Motor neuron (in vitro differentiated cells): ENCODE data around the gene PTH2R. TPM values are rescaled to one million over a fixed set of nuclear protein-coding genes. Genes with fewer than 3 reads are reported as not detected.
"Not testable (repeated sequence)": the region's sequence is repeated elsewhere in the genome, so short reads cannot be mapped to it uniquely, and the experiment has no call there.

ENCODE experiments used
- ATAC-seq, 8 experiments: fragments of 200-7000 bp; cut with Tn5 transposase; replicated peaks in 6 of 8; 2 replicates each; pipeline ENCODE4 v1.8.0; 2021; ENCODE audit warnings: mild to moderate bottlenecking in 8 of 8, moderate library complexity in 8 of 8
- H3K27ac ChIP-seq, 2 donors: fragments of 250-450 bp; sonication (Bioruptor Pico); 2 replicates each; pipeline ENCODE4 v1.9.0; 2021; ENCODE audit warnings: antibody characterized with exemption in 2 of 2, mild to moderate bottlenecking in 2 of 2, moderate library complexity in 1 of 2
- H3K4me1 ChIP-seq, 2 donors: fragments of 250-450 bp; sonication (Bioruptor Pico); replicated peaks in 1 of 2; 2 replicates each; pipeline ENCODE4 v1.6.1; 2021; ENCODE audit warnings: antibody characterized with exemption in 2 of 2, mild to moderate bottlenecking in 2 of 2, moderate library complexity in 1 of 2
- H3K4me3 ChIP-seq, 5 donors: fragments of 250-450 bp; sonication (Bioruptor Pico); 2 replicates each; pipeline ENCODE4 v1.9.0; 2021; ENCODE audit warnings: antibody characterized with exemption in 5 of 5, mild to moderate bottlenecking in 5 of 5, moderate library complexity in 4 of 5
- WGBS, 10 experiments: fragments of 450-650 bp; shearing (Covaris generic); methylation state at CpG; one replicate each; pipeline ENCODE4 v1.0.0; 2022; 5-methylcytosine and 5-hydroxymethylcytosine counted together
- in situ Hi-C, 9 experiments: fragments of 400-800 bp; cut with MboI; loops; one replicate each; pipeline ENCODE4 v1.15.0; 2021; ENCODE audit warnings: low sequenced_read_pairs in 9 of 9, low pct_unique_long_range_greater_than_20kb in 2 of 9; ENCODE audit not compliant: unreplicated experiment in 9 of 9
- total RNA-seq, 8 experiments: library from RNA; unstranded; fragments of 300-600 nt; gene quantifications; 2 replicates each; pipeline versions ENCODE4 v1.2.3 to v1.2.4, GENCODE V29; 2022

Gene PTH2R
- total RNA-seq, 8 experiments from 2014 or later = 0.11 to 4.4 (median 0.33) TPM

DNA sequence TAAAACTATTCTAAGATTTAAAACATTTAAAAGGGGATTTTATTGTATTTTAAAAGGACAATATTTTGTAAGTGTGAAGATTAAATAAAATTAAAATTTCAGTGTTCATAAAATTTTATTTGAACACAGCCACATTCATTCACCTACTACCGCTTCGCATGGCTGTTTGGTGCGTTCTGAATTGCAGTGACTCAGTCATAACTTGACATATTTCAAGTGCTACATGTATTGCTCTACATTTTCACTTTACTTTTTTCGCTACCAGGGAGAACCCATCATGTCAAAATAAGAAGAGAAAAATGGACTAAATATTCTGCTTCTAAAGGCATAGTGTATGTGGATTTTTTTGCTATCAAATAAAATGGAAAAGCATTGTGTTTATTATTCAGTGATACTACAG lies 8.7 kb downstream of the PTH2R start:
- ATAC-seq = no peak
- Histone ChIP-seq H3K27ac (no peak overlapping the region), H3K4me3 (no peak overlapping the region), H3K4me1 (no peaks in the 10 kb centered on the region)
- 40 to 100% (median 78%) methylated on average over 1 to 4 of the region's 4 CpGs; no CpG with 5 or more reads in 1 of the 10 experiments for WGBS, 10 experiments
- in situ Hi-C loops = loop anchor here in 5 of 9 experiments (25.0 kb wide), 4 partner anchors 797 to 1797 kb away; no protein-coding TSS in a partner anchor

DNA sequence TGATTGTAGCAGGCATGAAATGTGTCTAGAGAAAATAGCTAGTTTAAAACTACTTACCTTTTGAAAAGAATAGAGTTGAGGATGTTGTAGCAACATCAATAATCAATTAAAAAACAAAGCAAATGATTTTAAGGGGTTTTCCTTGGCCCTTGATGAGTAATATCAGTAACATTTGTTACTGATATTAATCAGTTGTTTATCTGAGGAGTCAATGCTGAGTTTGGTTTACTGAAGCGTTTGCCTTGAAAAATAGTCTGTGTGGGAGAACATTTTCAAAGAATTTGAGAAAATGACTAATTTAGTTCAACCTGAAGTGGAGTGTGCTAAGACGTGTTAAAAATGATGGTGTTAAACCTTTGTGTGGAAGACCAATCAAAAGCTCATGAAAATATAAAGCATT lies 9.3 kb downstream of the PTH2R start:
- Histone ChIP-seq H3K4me3 (no peak overlapping the region), H3K4me1 (no peaks in the 10 kb centered on the region), H3K27ac (no peak overlapping the region)
- 29 to 90% (median 50%) methylated on average over 1 to 2 of the region's 2 CpGs; no CpG with 5 or more reads in 1 of the 10 experiments for whole genome bisulfite sequencing, 10 experiments
- no peak for ATAC-seq
- in situ Hi-C loops = loop anchor here in 5 of 9 experiments (25.0 kb wide), 4 partner anchors 796 to 1796 kb away; no protein-coding TSS in a partner anchor

- in situ Hi-C loops = no loop called here
- H3K4me1 ChIP-seq = no peaks in the 10 kb centered on the region
- H3K27ac ChIP-seq = no peak overlapping the region
- peak in 3 of 8 experiments; percentile 55 to 85 (median 80) for ATAC-seq
- H3K4me3 ChIP-seq = no peak overlapping the region
- WGBS, 10 experiments = 11 to 100% (median 87%) methylated on average over 1 to 5 of the region's 5 CpGs
Observed at GRCh38 chr2:208426412-208427045, 19.9 kb downstream of the PTH2R start.

- H3K4me1 ChIP-seq = no peaks in the 10 kb centered on the region
- 0 to 94% (median 63%) methylated on average over 2 to 3 of the region's 3 CpGs; no CpG with 5 or more reads in 3 of the 10 experiments for WGBS, 10 experiments
- no peak overlapping the region for H3K4me3 ChIP-seq
- peak in 1 of 8 experiments; percentile 44 for ATAC-seq
- in situ Hi-C loops = no loop called here
- no peak overlapping the region for H3K27ac ChIP-seq
Observed at GRCh38 chr2:208437755-208438154, 31.2 kb downstream of the PTH2R start.

DNA sequence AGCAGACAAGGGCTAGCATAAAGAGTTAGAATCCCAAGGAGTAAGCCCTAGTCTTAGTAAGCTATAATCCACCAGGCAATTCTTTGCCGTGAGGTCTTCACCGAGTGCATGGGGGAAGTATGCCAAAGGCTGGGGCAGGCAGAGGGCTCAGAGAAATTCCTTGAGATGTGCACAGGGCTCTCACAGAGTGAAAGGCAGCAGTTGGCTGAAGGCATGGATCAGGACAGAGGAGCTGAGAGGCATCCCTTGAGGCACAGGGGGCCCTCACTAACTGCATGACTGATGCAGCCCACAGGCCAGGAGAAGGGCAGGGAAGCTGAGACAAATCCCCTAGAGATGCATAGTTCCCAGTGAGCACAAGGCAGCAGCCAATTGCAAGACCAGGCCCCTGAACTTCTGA lies 34.1 kb downstream of the PTH2R start:
- H3K27ac ChIP-seq = no peak overlapping the region
- ATAC-seq = no peak
- in situ Hi-C loops = no loop called here
- no peak overlapping the region for H3K4me3 ChIP-seq
- WGBS, 10 experiments = 67 to 100% (median 92%) methylated on average over 1 to 2 of the region's 2 CpGs; no CpG with 5 or more reads in 4 of the 10 experiments
- no peaks in the 10 kb centered on the region for H3K4me1 ChIP-seq

DNA sequence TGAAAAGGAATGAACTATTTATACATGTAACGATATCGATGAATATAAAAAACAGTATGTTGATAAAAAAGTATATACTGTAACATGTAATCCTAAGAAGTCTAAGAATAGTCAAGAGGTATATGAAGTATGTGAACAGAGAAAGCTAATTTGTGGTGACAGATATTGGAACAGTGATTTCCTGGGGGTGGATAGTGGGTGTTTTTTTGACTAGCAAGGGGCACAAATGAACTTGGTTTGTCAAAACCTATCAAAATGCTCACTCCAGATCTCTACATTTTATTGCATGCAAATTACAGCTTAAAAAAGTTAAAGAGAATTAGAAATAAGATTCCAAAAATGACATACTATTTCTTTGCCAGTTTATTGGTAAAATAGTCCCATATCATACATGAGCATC lies 35.4 kb downstream of the PTH2R start:
- WGBS, 10 experiments = 69 to 100% (median 99%) methylated on average over 1 to 2 of the region's 2 CpGs; no CpG with 5 or more reads in 2 of the 10 experiments
- in situ Hi-C loops = no loop called here
- H3K4me1 ChIP-seq = no peaks in the 10 kb centered on the region
- ATAC-seq = no peak
- H3K27ac ChIP-seq = no peak overlapping the region
- no peak overlapping the region for H3K4me3 ChIP-seq

DNA sequence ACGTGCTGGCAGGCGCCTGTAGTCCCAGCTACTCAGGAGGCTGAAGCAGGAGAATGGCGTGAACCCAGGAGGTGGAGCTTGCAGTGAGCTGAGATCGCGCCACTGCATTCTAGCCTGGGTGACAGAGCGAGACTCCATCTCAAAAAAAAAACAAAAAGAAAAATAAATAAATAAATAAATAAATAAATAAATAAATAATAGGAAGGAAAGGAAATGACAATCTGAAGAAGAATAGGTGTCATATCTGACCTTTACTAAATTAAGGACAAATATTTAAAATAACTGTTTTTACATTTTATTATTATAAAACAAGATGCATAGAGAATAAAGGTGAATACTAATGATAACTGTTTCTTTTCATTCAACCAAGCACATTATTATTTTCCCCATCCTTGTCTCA lies 40.9 kb downstream of the PTH2R start:
- WGBS, 10 experiments = 35 to 100% (median 87%) methylated on average over 1 to 6 of the region's 6 CpGs; no CpG with 5 or more reads in 4 of the 10 experiments
- ATAC-seq, H3K27ac ChIP-seq, in situ Hi-C loops, H3K4me3 ChIP-seq, H3K4me1 ChIP-seq: not testable (repeated sequence)

GRCh38 chr2:208451061-208451460 lies 44.5 kb downstream of the PTH2R start:
- ATAC-seq = no peak
- in situ Hi-C loops = no loop called here
- no peak overlapping the region for H3K4me3 ChIP-seq
- no peaks in the 10 kb centered on the region for H3K4me1 ChIP-seq
- 0 to 93% (median 20%) methylated on average over 1 to 2 of the region's 2 CpGs; no CpG with 5 or more reads in 4 of the 10 experiments for WGBS, 10 experiments
- no peak overlapping the region for H3K27ac ChIP-seq

DNA sequence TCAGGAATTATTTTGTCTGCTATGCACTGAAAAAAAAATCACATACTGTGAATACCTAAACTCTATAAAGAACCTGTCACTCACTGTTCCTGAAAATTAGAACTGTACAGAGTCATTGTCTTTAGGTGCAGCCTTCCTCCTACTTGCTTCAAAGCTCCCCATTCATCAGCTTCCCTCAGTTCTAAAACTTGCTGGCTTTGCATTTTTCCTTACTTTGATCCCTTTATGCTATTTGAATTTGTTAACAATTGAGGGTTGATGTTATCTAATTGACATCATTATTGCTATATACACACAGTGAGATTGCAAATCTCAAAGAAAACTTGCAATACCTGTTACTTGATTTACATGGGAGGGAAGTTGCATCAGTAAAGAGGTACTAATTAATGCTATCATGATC lies 48.3 kb downstream of the PTH2R start:
- ATAC-seq = no peak
- Histone ChIP-seq H3K27ac (no peak overlapping the region), H3K4me3 (no peak overlapping the region), H3K4me1 (no peaks in the 10 kb centered on the region)
- in situ Hi-C loops = no loop called here

DNA sequence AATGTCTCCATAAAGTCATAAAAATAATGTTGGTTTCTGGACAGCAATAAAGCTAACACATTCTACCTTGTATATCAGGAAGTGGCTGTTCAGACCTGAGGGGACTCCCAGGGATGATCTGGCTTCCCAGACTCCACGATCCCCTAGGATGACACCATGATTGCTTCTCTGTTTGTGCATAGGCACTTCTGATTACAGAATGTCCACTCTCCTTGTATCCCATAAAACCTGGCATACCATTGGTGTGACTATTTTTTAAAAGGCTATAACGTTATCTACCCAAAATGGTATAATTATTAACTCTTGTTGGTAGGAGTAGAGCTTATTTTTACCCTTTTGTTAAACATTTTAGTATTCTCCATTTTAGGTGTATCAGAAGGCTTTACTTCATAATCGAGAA lies 57.1 kb downstream of the PTH2R start:
- 8 to 100% (median 78%) methylated on average over 1 to 3 of the region's 3 CpGs for WGBS, 10 experiments
- in situ Hi-C loops = no loop called here
- Histone ChIP-seq H3K4me1 (no peaks in the 10 kb centered on the region), H3K27ac (no peak overlapping the region), H3K4me3 (no peak overlapping the region)
- ATAC-seq = no peak

GRCh38 chr2:208464205-208464604 lies 57.6 kb downstream of the PTH2R start:
- Histone ChIP-seq H3K27ac (no peak overlapping the region), H3K4me1 (no peaks in the 10 kb centered on the region), H3K4me3 (no peak overlapping the region)
- WGBS, 10 experiments = 11 to 89% (median 64%) methylated on average over 1 to 8 of the region's 8 CpGs
- no peak for ATAC-seq
- in situ Hi-C loops = no loop called here

DNA sequence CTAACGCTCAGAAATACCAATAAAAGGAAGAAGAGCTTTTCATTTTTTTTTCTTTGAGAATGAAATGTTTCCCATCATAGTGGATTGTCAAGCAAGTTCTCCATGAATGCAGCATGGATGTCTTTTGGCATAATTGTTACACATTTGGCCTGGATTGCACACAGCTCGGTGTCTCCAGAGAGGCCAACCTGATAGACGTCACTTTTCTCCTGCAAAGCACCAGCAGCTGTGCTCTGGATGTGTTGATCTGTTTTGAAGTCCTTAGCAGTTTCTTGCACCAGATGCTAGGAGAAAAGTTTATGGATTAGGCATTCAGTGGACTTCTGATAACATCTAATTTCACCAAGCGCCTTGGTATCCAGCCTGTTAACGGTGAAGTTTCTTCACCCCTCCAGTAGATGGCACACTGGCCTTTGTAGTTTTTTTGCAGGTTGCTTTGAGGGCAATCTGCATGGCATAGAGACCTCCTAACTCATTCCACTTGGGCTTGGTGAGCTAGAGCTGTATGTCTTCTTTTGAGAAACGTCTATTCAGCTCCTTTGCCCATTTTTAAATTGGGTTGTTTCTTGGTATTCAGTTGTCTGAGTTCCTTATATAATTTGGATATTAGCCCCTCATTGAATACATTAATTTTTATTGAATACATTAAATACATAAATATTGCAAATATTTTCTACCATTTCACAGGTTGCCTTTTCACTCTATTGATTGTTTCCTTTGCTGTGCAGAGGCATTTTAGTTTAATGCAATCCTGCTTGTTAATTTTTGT lies 59.7 kb downstream of the PTH2R start:
- Histone ChIP-seq H3K4me3 (no peak overlapping the region), H3K4me1 (no peaks in the 10 kb centered on the region), H3K27ac (no peak overlapping the region)
- 8 to 100% (median 50%) methylated on average over 1 to 6 of the region's 6 CpGs; no CpG with 5 or more reads in 1 of the 10 experiments for WGBS, 10 experiments
- in situ Hi-C loops = no loop called here
- ATAC-seq = peak in 4 of 8 experiments; percentile 36 to 93 (median 58)

GRCh38 chr2:208466920-208467298 lies 60.3 kb downstream of the PTH2R start:
- Histone ChIP-seq H3K27ac (no peak overlapping the region), H3K4me1 (no peaks in the 10 kb centered on the region), H3K4me3 (no peak overlapping the region)
- in situ Hi-C loops = no loop called here
- WGBS, 10 experiments = 0 to 100% (median 75%) methylated on average over 1 of the region's 1 CpG; no CpG with 5 or more reads in 3 of the 10 experiments
- no peak for ATAC-seq
